Type B pancreatic cell (in vitro differentiated cells): ENCODE measurements around the gene CCDC121. TPM values are rescaled to one million over a fixed set of nuclear protein-coding genes. Genes with fewer than 3 reads are reported as not detected.
"Not testable (repeated sequence)": the region's sequence is repeated elsewhere in the genome, so short reads cannot be mapped to it uniquely, and the experiment has no call there.

Experiments
- DNase-seq: peaks from one replicate; pipeline ENCODE4 v3.0.0; 2021; ENCODE audit warnings: mixed read lengths; ENCODE audit not compliant: unreplicated experiment; ENCODE audit errors: extremely low spot score
- H3K27ac Mint-ChIP-seq: 2 replicates; pipeline ENCODE4 v1.8.0; 2021; ENCODE audit warnings: mild to moderate bottlenecking, mixed read lengths
- H3K27me3 Mint-ChIP-seq: 2 replicates; pipeline ENCODE4 v1.8.0; 2021; ENCODE audit warnings: mixed read lengths
- H3K36me3 Mint-ChIP-seq: 2 replicates; pipeline ENCODE4 v1.8.0; 2021; ENCODE audit warnings: mixed read lengths
- H3K4me1 Mint-ChIP-seq: one replicate; pipeline ENCODE4 v1.8.0; 2021; ENCODE audit warnings: mixed read lengths; ENCODE audit not compliant: unreplicated experiment
- H3K4me3 Mint-ChIP-seq: 2 replicates; pipeline ENCODE4 v1.8.0; 2021; ENCODE audit warnings: mild to moderate bottlenecking, mixed read lengths
- H3K9me3 Mint-ChIP-seq: 2 replicates; pipeline ENCODE4 v1.8.0; 2021; ENCODE audit warnings: mixed read lengths
- total RNA-seq: library from RNA; stranded (reverse); gene quantifications from 2 replicates; pipeline ENCODE4 v1.2.1, GENCODE V29; 2021; ENCODE audit warnings: low replicate concordance
- TF ChIP-seq, protein P1 (sequence below): fragments of 200-600 bp; sonication (generic); conservative IDR thresholded peaks from 2 replicates; pipeline ENCODE4 v1.5.0; 2021; ENCODE audit warnings: antibody characterized with exemption, mild to moderate bottlenecking

The CCDC121 gene
- total RNA-seq, 1 donor from 2014 or later, result 5.6 TPM

DNA sequence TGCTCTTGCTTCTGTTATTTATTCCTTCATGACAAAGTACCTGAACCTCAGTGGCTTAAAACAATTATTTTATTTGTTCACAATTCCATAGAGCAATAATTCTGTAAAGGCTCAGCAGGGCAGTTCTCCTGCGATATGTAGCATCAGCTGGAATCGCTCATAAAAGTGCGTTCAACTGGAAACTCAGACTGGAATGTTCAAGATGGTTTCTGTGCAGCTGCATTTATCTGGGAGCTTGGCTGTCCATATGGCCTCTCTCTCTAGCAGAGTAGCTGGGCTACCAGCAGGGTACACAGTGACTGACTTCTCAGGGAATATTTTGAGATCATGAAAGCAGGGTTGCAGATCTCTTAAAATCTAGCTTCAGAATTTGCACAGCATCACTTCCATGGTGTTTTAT, 13.5 kb downstream of the CCDC121 start:
- no peaks in the 10 kb centered on the region for H3K27me3 Mint-ChIP-seq
- no peak overlapping the region for H3K4me3 Mint-ChIP-seq
- no peaks in the 10 kb centered on the region for H3K9me3 Mint-ChIP-seq
- no peak overlapping the region for H3K27ac Mint-ChIP-seq
- no peaks in the 10 kb centered on the region for H3K4me1 Mint-ChIP-seq
- TF ChIP-seq, protein P1, sequence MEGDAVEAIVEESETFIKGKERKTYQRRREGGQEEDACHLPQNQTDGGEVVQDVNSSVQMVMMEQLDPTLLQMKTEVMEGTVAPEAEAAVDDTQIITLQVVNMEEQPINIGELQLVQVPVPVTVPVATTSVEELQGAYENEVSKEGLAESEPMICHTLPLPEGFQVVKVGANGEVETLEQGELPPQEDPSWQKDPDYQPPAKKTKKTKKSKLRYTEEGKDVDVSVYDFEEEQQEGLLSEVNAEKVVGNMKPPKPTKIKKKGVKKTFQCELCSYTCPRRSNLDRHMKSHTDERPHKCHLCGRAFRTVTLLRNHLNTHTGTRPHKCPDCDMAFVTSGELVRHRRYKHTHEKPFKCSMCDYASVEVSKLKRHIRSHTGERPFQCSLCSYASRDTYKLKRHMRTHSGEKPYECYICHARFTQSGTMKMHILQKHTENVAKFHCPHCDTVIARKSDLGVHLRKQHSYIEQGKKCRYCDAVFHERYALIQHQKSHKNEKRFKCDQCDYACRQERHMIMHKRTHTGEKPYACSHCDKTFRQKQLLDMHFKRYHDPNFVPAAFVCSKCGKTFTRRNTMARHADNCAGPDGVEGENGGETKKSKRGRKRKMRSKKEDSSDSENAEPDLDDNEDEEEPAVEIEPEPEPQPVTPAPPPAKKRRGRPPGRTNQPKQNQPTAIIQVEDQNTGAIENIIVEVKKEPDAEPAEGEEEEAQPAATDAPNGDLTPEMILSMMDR, result no peak
- no peak for DNase-seq
- H3K36me3 Mint-ChIP-seq, result peaks cover 37% of the 10 kb centered on the region

DNA sequence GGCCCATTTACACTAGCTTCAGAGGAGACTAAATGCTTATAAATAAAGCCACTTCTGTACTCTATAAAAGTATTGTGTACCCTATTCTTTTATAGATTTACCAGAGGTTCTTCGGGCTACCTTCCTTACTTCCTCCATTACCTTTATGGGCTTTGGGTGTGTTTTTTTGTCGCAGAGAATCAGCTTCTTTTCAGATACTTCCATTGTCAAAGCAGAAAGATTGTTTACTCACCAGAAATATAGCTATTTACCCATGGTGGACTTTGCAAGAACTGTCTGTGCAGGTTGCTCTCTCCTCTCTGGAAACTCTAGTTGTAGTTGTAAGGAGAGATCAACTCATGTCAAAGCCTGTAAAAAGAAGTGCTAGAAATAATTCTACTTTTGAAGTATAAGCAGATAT, 14.8 kb downstream of the CCDC121 start:
- no peak for DNase-seq
- H3K27me3 Mint-ChIP-seq, result no peaks in the 10 kb centered on the region
- no peak overlapping the region for H3K27ac Mint-ChIP-seq
- TF ChIP-seq, protein P1, result no peak
- no peaks in the 10 kb centered on the region for H3K9me3 Mint-ChIP-seq
- peaks cover 34% of the 10 kb centered on the region for H3K36me3 Mint-ChIP-seq
- H3K4me1 Mint-ChIP-seq, result no peaks in the 10 kb centered on the region
- H3K4me3 Mint-ChIP-seq, result no peak overlapping the region

DNA sequence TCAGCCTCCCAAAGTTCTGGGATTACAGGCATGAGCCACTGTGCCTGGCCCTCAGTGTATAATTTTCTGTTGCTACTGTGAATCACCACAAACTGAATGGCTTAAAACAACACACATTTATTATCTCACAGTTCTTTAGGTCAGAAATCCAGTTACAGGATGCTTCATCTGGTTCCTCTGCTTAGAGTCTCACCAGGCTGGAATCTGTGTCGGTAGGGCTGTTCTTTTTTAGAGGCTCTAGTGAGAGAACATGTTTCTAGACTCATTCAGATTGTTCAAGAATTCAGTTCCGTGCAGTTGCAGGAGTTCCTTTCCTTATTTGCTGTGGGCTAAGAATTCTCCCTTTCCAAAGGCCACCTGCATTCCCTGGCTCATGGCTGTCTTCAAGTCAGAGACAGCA, 22.2 kb downstream of the CCDC121 start:
- no peak for DNase-seq
- TF ChIP-seq, protein P1, result no peak
- peaks cover 29% of the 10 kb centered on the region for H3K36me3 Mint-ChIP-seq
- no peak overlapping the region for H3K4me3 Mint-ChIP-seq
- no peaks in the 10 kb centered on the region for H3K27me3 Mint-ChIP-seq
- H3K27ac Mint-ChIP-seq, result no peak overlapping the region
- no peaks in the 10 kb centered on the region for H3K9me3 Mint-ChIP-seq
- H3K4me1 Mint-ChIP-seq, result no peaks in the 10 kb centered on the region

DNA sequence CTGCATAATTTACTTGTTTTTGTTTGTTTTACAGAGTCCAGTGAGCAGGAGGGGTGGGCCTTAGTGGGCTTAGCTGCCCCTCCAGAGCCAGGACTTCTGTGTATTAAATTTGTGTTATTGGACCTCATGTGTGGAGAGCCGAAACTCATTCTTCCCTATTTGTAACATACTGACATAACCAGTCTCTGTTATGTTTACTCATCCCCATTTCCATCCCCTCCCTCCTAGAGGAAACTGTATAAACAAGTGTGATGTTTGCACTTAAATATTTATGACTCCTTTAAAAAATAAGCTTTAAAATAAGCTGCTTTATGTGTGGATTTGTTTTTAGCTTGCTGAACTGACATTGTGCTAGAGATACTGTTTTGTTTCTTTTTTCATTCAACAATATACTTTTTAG, 32.2 kb downstream of the CCDC121 start:
- Mint-ChIP-seq H3K27me3 (no peaks in the 10 kb centered on the region), H3K9me3 (peaks cover 5% of the 10 kb centered on the region), H3K27ac (no peak overlapping the region), H3K36me3 (peaks cover 43% of the 10 kb centered on the region), H3K4me3 (no peak overlapping the region), H3K4me1 (no peaks in the 10 kb centered on the region)
- TF ChIP-seq, protein P1, result no peak
- no peak for DNase-seq

DNA sequence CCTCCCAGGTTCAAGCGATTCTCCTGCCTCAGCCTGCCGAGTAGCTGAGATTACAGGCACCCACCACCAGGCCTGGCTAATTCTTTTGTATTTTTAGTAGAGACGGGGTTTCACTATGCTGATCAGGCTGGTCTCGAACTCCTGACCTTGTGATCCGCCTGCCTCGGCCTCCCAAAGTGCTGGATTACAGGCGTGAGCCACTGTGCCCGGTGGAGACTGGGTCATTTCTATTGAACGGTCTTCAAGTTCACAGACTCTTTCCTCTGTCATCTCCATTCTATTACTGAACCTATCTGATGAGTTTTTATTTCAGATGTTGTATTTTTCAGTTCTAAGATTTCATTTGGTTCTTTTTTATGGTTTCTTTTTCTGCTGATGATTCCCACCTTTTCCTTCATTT, 33.4 kb downstream of the CCDC121 start:
- H3K4me1 Mint-ChIP-seq, H3K27ac Mint-ChIP-seq, DNase-seq, H3K4me3 Mint-ChIP-seq, H3K27me3 Mint-ChIP-seq: not testable (repeated sequence)
- peaks cover 44% of the 10 kb centered on the region for H3K36me3 Mint-ChIP-seq
- peaks cover 10% of the 10 kb centered on the region for H3K9me3 Mint-ChIP-seq

DNA sequence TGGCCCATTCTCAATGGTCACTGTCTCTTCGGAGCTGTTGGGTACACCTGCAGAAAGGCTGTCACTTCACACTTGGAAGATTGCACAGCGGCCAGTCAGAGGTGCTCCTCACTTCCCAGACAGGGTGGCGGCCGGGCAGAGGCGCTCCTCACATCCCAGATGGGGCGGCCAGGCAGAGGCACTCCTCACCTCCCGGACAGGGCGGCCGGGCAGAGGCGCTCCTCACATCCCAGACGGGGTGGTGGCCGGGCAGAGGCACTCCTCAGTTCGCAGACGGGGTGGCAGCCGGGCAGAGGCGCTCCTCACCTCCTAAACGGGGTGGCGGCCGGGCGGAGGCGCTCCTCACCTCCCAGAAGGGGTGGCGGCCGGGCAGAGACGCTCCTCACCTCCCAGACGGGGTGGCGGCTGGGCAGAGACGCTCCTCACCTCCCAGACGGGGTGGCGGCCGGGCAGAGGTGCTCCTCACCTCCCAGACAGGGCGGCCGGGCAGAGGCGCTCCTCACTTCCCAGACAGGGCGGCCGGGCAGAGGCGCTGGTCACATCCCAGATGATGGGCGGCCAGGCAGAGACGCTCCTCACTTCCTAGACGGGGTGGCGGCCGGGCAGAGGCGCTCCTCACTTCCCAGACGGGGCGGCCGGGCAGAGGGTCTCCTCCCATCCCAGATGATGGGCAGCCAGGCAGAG, 34.6 kb downstream of the CCDC121 start:
- not testable (repeated sequence) for H3K27me3 Mint-ChIP-seq, DNase-seq, H3K4me1 Mint-ChIP-seq, H3K4me3 Mint-ChIP-seq, H3K27ac Mint-ChIP-seq
- peaks cover 43% of the 10 kb centered on the region for H3K36me3 Mint-ChIP-seq
- peaks cover 11% of the 10 kb centered on the region for H3K9me3 Mint-ChIP-seq

DNA sequence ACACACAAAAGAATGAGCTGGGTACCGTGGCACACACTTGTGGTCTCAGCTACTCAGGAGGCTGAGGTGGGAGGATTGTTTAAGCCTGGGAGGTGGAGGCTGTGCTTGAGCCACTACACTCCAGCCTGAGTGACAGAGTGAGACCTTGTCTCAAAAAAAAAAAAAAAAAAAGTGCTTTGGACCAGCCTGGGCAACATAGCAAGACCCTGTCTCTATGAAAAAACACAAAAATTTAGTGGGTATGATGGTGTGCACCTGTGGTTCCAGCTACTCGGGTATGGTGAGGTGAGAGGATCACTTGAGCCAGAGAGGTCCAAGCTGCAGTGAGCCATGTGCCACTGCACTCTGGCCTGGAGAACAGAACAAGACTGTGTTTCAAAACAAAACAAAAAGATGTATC, 35.6 kb downstream of the CCDC121 start:
- Mint-ChIP-seq H3K27ac (no peak overlapping the region), H3K36me3 (peaks cover 41% of the 10 kb centered on the region)
- TF ChIP-seq, protein P1, result no peak

More for the DNA sequence above, 35.6 kb downstream of the CCDC121 start:
- Mint-ChIP-seq H3K4me1 (no peaks in the 10 kb centered on the region), H3K27me3 (no peaks in the 10 kb centered on the region), H3K9me3 (peaks cover 11% of the 10 kb centered on the region), H3K4me3 (no peak overlapping the region)
- DNase-seq, result no peak
